Measurements from ENCODE around the gene TRIO.

The TRIO gene

GRCh38 chr5:14247054-14247386 is 103.9 kb downstream of the TRIO start:
- no peak for DNase-seq (ENCODE audit: low read depth)

DNA sequence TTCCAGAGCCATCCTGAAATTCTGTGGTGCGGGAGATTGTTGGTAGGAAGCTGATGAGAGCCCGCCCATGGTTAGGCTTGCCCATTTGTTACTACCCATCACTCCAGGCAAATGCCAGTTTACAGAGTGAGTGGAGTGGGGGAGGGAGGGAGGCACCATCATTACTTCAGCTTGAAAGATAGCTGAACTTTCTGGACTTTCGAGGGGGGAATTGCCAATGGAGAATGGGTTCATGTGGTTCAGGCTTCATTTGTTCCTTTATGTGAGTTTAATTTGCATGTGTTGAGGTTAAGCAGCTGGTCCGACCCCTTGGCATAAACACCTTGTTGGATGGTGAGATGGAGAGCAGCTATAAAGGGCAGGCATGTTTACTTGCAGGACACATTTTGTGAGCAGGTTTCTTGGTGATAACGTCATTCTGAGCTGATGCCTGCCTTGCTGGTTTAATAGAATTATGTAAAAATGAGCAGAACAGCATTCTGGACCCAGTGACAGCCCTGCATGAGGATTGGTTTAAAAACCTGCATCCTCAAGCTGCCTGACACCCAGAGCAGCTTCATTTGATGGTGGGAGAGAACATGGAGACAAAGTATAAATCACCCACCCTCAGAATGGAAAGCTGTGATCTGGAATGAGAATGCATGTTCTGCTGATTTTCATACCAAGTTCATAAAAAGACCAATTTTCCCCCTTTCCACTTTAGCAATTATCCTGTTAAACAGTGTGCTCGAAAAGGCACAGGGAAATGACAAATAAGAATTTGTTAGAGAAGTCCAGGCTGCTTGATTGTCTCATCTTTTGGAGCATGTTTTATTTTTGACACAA is 106.3 kb downstream of the TRIO start:
- no peak for DNase-seq (ENCODE audit: low read depth)

GRCh38 chr5:14250084-14250695 is 107.0 kb downstream of the TRIO start:
- DNase-seq (ENCODE audit: low read depth), result no peak

- DNase-seq (ENCODE audit: low read depth), result no peak
Observed at GRCh38 chr5:14250748-14251701, 107.9 kb downstream of the TRIO start.

DNA sequence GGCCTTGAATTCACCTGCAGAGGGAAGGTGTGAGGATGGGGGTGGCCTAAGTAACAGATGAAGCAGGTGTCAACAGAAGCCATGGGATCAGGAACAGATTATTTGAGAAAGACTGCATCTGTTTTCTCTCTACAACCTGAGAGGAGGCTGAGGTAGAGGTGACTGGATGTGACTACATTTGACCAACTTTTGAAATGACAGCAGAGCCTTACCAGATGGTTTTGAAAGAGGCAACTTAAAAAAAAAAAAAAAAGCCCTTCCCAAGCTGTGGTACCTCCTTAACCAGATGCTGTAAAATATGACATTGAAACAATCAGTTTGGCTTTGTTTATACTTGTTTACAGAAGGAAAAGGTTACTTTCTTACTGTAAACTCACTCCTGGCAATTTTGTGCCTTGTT is 108.6 kb downstream of the TRIO start:
- DNase-seq (ENCODE audit: low read depth), result no peak

DNA sequence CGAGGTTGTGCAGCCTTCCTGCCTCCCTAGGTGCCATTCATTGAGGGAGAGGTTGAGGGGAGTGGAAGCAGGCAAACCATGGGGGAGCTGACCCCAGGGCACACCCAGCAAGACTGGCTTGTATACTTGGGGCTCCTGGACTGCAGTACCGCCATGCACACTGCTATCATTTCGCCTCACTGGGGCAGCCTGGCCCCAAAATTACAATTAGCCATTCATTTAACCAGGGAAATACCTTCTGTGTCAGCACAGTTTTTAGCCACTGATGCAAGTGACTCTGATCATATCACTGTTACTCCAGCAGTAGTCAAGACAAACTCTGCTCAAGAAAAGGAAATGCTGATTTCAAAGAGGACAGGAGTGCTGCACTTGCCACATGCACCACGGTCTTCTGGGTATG is 109.7 kb downstream of the TRIO start:
- DNase-seq (ENCODE audit: low read depth), result no peak

DNA sequence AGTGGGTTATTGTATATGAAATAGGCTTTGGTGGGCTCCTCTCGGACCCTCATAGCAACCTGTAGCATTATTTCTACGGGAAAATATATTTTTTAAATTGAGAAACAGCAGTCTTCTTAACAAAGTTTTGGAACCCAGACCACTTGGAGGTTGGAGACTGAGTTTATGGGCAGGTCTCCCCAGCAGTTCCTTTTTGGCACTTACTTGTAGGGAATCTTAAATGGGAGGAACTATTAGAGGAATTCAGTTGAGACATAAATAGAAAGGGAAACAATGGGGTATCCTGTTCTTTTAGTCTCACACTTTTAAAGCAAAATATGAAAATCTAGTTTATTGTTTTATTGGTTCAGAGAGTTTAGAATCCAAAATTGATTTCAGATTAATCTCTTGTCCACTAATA is 111.5 kb downstream of the TRIO start:
- DNase-seq (ENCODE audit: low read depth), result no peak

GRCh38 chr5:14256026-14256690 is 113.0 kb downstream of the TRIO start:
- no peak for DNase-seq (ENCODE audit: low read depth)

GRCh38 chr5:14256756-14257393 is 113.7 kb downstream of the TRIO start:
- DNase-seq (ENCODE audit: low read depth), result no peak

DNA sequence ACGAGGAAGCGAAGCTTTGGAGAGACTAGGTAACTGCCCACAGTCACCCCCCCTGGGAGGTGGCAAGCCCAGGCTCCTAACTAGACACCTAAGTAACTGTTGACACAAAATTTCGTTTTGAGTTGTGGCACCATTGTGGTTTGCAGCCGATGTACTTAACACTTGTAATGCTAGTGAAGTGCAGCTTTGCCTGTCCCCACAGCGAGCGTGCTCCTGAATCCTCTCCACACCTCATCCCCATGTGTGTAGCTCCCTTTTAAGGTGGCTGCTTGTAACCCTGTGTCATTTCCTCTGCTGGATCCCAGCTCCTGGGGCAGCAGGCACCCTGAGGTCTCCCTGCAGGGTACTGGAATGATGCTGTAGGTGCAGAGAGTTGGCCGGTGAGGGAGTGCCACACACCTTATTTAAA is 114.9 kb downstream of the TRIO start:
- DNase-seq (ENCODE audit: low read depth), result no peak

GRCh38 chr5:14258840-14259239 is 115.7 kb downstream of the TRIO start:
- no peak for DNase-seq (ENCODE audit: low read depth)

DNA sequence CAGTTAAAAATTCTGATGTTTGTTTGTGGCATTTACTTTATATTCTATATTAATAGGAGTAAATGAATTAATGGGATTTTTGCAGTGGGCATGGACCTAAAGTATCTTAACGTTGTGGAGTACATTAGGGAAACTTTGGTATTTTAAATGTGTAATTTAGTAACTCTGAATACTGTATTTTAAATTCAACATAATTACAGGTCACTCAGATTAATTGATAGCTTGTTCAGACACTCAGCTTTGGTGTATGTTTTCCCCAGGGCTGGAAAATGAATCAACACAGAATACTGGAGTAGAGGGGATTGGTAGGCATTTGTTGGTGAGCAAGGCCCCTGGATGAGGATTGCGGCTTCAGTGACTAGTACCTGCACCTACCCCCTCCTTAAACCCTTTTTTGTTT is 117.5 kb downstream of the TRIO start:
- no peak for DNase-seq (ENCODE audit: low read depth)

- DNase-seq (ENCODE audit: low read depth), result no peak
Observed at GRCh38 chr5:14261235-14261634, 118.1 kb downstream of the TRIO start.

DNA sequence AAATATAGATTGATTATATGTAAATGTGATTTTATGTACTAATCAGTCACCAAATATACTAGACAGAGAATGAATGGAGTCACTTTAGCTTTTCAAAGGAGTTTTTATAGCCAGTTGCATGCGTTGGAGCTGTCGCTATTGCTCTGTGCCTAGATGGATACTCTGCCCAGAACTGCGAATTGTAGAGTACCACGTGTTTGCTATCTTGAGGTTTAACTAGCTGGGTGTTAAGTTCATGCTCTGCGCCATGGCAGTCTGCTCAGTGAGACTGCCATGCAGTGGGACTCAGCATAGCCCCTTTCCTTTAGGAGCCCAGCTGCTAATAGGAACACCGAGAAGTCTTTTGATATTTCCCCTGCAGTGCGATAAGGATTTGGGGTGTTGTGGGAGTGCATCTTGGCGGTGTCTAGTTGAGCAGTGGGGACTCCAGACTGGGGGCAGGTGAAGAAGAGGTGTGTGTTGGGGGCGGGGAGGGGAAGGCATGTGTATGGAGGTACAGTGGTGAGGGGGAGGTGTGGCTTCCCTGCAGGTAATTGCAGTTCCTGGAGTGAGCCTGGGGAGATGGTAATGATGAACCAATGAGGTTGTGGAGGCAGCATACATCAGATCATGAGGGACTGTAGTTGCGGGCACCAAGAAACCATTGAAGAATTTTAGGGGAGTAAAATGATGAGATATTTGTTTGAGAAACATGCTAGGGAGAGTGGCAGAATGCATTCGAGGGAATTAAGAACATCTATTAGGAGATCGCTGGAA is 118.9 kb downstream of the TRIO start:
- no peak for DNase-seq (ENCODE audit: low read depth)

GRCh38 chr5:14263113-14263512 is 120.0 kb downstream of the TRIO start:
- no peak for DNase-seq (ENCODE audit: low read depth)

DNA sequence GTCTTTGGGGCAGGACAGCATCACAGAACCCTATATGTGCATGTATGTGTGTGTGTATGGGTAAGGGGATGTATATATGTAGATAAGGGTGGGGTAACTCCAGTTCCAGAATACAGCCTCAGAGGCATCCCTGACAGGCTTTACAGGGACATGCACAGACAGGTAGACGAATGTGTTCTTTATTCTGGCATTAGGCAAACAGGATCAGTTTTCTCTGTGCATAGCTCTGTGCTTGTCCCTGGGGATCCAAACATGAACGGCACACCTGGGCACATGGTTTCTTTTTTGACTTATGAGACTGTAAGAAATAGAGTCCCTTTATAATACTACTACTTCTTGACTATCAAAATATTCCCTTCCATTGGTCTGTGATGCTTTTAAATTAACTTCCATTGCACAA is 120.6 kb downstream of the TRIO start:
- DNase-seq (ENCODE audit: low read depth), result no peak

DNA sequence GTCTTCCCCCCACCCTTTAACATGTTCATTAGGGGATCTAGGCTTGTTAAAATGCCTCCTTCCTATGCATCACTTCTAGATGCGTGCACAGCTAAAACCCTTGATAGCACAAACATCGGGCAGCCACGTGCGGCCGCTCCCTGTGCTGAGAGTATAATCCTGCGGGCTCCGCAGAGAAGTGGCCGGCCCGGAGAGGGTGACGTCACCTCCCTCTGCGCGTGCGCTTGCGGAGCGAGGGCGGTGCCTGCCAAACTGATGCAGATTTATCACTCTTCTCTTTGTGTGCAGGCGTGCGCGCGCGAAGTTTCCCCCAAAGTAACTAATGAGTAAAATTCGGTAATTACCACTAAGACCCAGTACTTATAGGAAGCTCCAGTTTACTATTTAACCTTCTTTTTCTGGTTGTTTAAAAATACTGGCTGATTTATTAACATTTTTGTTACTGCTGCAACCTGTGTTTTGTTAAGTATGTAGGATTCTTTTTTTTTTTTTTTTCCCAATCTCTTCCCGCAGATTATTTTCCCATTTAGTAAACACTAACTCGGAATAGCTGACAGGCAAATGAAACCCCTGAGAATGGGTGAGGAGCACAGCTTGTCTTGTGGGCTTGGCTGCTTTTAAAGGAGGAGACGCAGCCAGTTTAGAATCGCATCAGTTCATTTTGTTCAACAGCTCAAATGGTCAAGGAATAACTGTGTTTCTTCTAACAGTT is 121.6 kb downstream of the TRIO start:
- peak; percentile 59 for DNase-seq (ENCODE audit: low read depth)

GRCh38 chr5:14265570-14265969 is 122.4 kb downstream of the TRIO start:
- peak; percentile 91 for DNase-seq (ENCODE audit: low read depth)

DNA sequence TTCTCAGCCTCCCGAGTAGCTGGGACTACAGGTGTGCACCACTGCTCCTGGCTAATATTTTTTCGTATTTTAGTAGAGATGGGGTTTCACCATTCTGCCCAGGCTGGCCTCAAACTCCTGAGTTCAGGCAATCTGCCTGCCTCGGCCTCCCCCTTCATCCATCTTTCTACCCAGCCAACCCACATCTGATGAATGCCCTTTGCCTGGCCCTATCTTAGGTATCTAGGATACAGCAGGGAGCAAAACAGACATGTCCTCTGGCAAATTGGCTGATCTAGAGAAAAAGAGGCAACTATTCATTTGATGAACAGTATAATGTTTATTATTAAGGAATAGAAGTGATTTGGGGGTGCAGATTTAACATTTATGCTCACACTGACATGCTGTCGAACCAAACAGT is 123.0 kb downstream of the TRIO start:
- DNase-seq (ENCODE audit: low read depth), result no peak

GRCh38 chr5:14266686-14267085 is 123.5 kb downstream of the TRIO start:
- no peak for DNase-seq (ENCODE audit: low read depth)
